Activated CD8-positive, alpha-beta memory T cell treated with anti-CD3 and anti-CD28 coated beads for 48 hours (primary cell): Measurements from ENCODE around the gene CBX1.

ENCODE experiments used
- DNase-seq, 3 experiments: peaks; one replicate each; pipeline ENCODE4 v3.0.0-alpha.2; 2020; ENCODE audit warnings: low read depth in 2 of 3, low spot score in 2 of 3

Gene CBX1

GRCh38 chr17:48027322-48027981 lies 73.8 kb downstream of the CBX1 start:
- no peak for DNase-seq

- DNase-seq, result peak in 2 of 3 experiments; percentile 43 to 56
Measured at GRCh38 chr17:48026502-48027321, 74.6 kb downstream of the CBX1 start.

- DNase-seq, result no peak
Measured at GRCh38 chr17:48025904-48026501, 75.3 kb downstream of the CBX1 start.

DNA sequence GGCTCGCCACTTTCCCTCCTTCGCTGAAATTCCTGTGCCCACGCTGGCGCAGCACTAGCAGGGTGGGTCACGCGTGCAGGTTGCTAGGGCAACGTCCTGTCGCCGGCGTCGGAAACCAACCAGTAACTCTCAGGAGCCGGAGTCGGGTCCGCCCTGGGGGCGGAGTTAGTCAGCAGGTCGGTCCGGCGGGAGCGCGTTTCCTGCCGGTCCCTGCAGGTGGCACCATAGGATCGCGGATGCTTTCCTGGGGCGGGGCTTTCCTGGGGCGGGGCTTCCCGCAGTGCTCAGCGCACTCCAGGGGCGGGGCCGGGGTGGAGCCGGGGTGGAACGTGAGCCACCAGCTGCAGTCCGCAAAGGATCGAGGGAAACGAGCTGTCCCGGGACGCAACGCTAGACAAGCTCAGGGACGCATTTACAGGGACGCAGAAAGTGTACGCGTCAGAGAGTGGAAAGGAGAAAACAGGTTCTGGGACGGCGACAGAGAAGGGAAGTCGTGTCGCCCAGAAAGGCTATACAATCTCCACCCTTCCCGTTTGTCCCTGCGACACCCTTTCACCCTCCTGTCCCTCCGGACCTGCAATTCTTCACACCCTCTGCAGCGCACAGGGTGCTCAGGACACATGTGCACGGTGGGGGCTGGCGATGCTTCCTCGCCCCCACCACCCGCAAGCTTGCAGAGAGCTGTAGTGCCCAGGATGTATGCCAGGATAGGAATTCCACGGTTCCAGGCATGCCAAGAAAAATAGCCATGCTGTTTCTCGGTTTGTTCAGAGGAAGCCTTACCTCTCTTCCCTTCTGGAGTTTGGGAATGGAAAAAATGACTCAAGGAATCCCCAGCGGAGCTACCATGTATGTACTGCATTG lies 76.0 kb downstream of the CBX1 start:
- peak; percentile 94 to 98 (median 97) for DNase-seq

GRCh38 chr17:48024149-48025039 lies 76.9 kb downstream of the CBX1 start:
- DNase-seq, result peak in 1 of 3 experiments; percentile 18

- DNase-seq, result peak in 1 of 3 experiments; percentile 25
Measured at GRCh38 chr17:48023400-48024148, 77.7 kb downstream of the CBX1 start.

GRCh38 chr17:48022901-48023300 lies 78.4 kb downstream of the CBX1 start:
- no peak for DNase-seq

DNA sequence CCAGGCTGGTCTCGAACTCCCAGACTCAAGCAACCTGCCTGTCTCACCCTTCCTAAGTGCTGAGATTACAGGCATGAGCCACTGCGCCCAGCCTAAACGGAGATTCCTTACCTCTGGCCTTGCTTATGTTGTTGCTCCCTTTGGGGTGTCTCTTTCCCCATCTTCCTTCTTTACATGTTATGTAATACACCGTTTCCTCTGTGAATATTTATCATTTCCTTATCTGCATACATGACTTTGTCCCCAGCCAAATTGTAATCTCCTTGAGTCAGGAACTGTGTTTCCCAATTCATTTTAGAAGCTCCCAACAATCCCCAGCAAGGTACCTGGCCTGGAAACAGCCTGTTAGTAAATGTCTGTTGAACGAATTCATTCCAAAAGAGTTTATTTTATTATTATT lies 79.3 kb downstream of the CBX1 start:
- DNase-seq, result no peak
